Measurements from ENCODE around the gene TSHR. TPM values are rescaled to one million over a fixed set of nuclear protein-coding genes. Genes with fewer than 3 reads are reported as not detected.

The TSHR gene
- total and polyA plus RNA-seq, 2 donors (not counting 3 experiments of a cell fraction or from before 2014, with no cell fraction given): not detected

GRCh38 chr14:81070511-81070910 lies 115.1 kb downstream of the TSHR start:
- Histone ChIP-seq H2AFZ (ENCODE audit: low read depth, low read length) (no peak overlapping the region), H3K36me3 (ENCODE audit: control insufficient read depth in 2 of 2, extremely low read depth in 1 of 2, insufficient read depth in 2 of 2, low read length in 2 of 2) (no peaks in the 10 kb centered on the region), H3K4me3 (replicated peaks in 1 of 3; ENCODE audit: insufficient read depth in 1 of 3, low read depth in 1 of 3, low read length in 3 of 3) (no peak overlapping the region), H4K20me1 (replicated peaks; ENCODE audit: control insufficient read depth, extremely low read depth, insufficient read depth, low read length) (no peaks in the 10 kb centered on the region), H3K4me1 (ENCODE audit: control insufficient read depth, extremely low read depth, insufficient read depth, low read length) (no peaks in the 10 kb centered on the region), H3K9me1 (replicated peaks; ENCODE audit: control insufficient read depth, extremely low read depth, insufficient read depth, low read length) (no peaks in the 10 kb centered on the region), H3K79me2 (ENCODE audit: control insufficient read depth, insufficient read depth, low read length) (no peaks in the 10 kb centered on the region), H3K9ac (replicated peaks; ENCODE audit: extremely low read depth, insufficient read depth, low read length) (no peak overlapping the region), H3K9me3 (replicated peaks; ENCODE audit: control insufficient read depth, insufficient read depth, low read length) (no peaks in the 10 kb centered on the region), H3K27ac (ENCODE audit: insufficient read depth, low read depth, low read length) (no peak overlapping the region), H3K27me3 (ENCODE audit: control insufficient read depth in 2 of 2, insufficient read depth in 2 of 2, low read length in 2 of 2) (no peaks in the 10 kb centered on the region), H3K4me2 (ENCODE audit: insufficient read depth, low read length) (no peak overlapping the region)
- FAIRE-seq (no peak), DNase-seq (ENCODE audit: low read depth, low spot score) (no peak)
- no peak for TF ChIP-seq FOS (IDR thresholded peaks at IDR 0.05; ENCODE audit: borderline replicate concordance, insufficient read depth, low read length)
- no peak for TF ChIP-seq MAX (IDR thresholded peaks at IDR 0.05; ENCODE audit: insufficient read depth, insufficient read length)
- no peak for TF ChIP-seq CTCF (IDR thresholded peaks at IDR 0.05; ENCODE audit: extremely low read depth in 1 of 2, insufficient read depth in 1 of 2, low read depth in 1 of 2, low read length in 2 of 2)
- no peak for TF ChIP-seq EZH2 (IDR thresholded peaks at IDR 0.05; ENCODE audit: borderline replicate concordance, low read depth, low read length, severe bottlenecking)
- TF ChIP-seq GATA2 (IDR thresholded peaks at IDR 0.05; ENCODE audit: insufficient read depth, insufficient read length, low read depth, low read length): no peak
- TF ChIP-seq MYC (IDR thresholded peaks at IDR 0.05; ENCODE audit: low read depth, low read length): no peak
- TF ChIP-seq JUN (IDR thresholded peaks at IDR 0.05; ENCODE audit: borderline replicate concordance, insufficient read depth, insufficient read length, low read depth): no peak
- TF ChIP-seq POLR2AphosphoS5 (IDR thresholded peaks at IDR 0.05; ENCODE audit: insufficient read depth, low read depth, low read length): no peak
- no peak for TF ChIP-seq POLR2A (IDR thresholded peaks at IDR 0.05; ENCODE audit: low read depth, low read length)
- no TSS peak for BruUV-seq (replicated peaks)
- ChIA-PET CTCF (no interaction called here), POLR2A (no interaction called here)
- dilution Hi-C loops (cut with MboI; ENCODE audit: extremely low pct_ligation_motif_present, low sequenced_read_pairs): no loop called here
- intact Hi-C loops (cut with micrococcal nuclease): no loop called here
